BJ (cell line): Measurements from ENCODE around the gene PTPN5. TPM values are rescaled to one million over a fixed set of nuclear protein-coding genes. Genes with fewer than 3 reads are reported as not detected.

ENCODE experiments used
- CTCF ChIA-PET: fragments of 350-600 bp; formaldehyde crosslinking; extraction: SDS; loops from one replicate; lab custom pipeline; 2021; ENCODE audit warnings: antibody characterized with exemption, inconsistent platforms; lab: Yijun Ruan, JAX
- POLR2A ChIA-PET: fragments of 300-600 bp; sonication (Branson Sonifier 250); formaldehyde crosslinking; extraction: SDS; loops from one replicate; lab custom pipeline; 2021; ENCODE audit warnings: antibody characterized with exemption; lab: Charles Lee
- DNase-seq: peaks from one replicate; pipeline ENCODE4 v3.0.0-alpha.2; 2011; ENCODE audit warnings: low read depth
- H3K27me3 ChIP-seq: 2 replicates; pipeline ENCODE4 v1.6.0; 2011; ENCODE audit warnings: low read length; ENCODE audit not compliant: control insufficient read depth, insufficient read depth
- H3K36me3 ChIP-seq: 2 replicates; pipeline ENCODE4 v1.5.1; 2011; ENCODE audit warnings: low read length; ENCODE audit not compliant: control insufficient read depth, insufficient read depth
- H3K4me3 ChIP-seq: 2 replicates; pipeline ENCODE4 v1.5.1; 2011; ENCODE audit warnings: low read depth, mild to moderate bottlenecking, control low read depth, low read length
- polyA plus RNA-seq: library from polyadenylated mRNA; depleted of rRNA; stranded (reverse); fragments of >200 nt; gene quantifications from 2 replicates; pipeline ENCODE4 v1.2.3, GENCODE V29; 2011
- TF ChIP-seq, protein P1 (sequence below): IDR thresholded peaks from 2 replicates; pipeline ENCODE4 v1.5.1; 2011; ENCODE audit warnings: low read depth, mild to moderate bottlenecking, control low read depth, inconsistent platforms, low read length, moderate library complexity; ENCODE audit not compliant: insufficient read depth

PTPN5 gene
- polyA plus RNA-seq, 1 experiment: not detected

DNA sequence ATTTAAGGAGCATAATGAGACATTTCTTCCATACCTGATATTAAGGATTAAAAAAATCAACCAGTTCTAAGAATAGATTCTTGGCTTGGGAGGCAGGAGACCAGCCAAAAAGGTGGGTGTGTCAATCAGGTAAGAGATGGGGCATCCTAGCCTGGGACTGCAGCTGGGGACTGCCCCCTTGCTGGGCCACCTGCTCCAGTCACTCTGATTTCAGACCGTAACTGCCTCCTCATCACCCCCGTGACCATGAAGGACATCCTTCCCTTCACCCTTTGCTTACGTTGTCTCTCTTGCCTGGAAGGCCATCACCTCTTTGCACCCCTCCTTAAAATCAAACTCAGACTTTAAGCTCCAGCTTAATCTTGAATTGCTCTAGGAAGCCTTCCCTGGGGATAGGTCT, 17.9 kb downstream of the PTPN5 start:
- CTCF ChIA-PET: interaction anchor here (1.1 to 7.7 kb wide), 3 partner anchors 10 to 28 kb away, joined by 8 to 72 read pairs (median 8); no protein-coding TSS in a partner anchor
- no peaks in the 10 kb centered on the region for H3K36me3 ChIP-seq
- TF ChIP-seq, protein P1, sequence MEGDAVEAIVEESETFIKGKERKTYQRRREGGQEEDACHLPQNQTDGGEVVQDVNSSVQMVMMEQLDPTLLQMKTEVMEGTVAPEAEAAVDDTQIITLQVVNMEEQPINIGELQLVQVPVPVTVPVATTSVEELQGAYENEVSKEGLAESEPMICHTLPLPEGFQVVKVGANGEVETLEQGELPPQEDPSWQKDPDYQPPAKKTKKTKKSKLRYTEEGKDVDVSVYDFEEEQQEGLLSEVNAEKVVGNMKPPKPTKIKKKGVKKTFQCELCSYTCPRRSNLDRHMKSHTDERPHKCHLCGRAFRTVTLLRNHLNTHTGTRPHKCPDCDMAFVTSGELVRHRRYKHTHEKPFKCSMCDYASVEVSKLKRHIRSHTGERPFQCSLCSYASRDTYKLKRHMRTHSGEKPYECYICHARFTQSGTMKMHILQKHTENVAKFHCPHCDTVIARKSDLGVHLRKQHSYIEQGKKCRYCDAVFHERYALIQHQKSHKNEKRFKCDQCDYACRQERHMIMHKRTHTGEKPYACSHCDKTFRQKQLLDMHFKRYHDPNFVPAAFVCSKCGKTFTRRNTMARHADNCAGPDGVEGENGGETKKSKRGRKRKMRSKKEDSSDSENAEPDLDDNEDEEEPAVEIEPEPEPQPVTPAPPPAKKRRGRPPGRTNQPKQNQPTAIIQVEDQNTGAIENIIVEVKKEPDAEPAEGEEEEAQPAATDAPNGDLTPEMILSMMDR: no peak
- POLR2A ChIA-PET: no interaction called here
- DNase-seq: no peak
- H3K27me3 ChIP-seq: peaks cover 1% of the 10 kb centered on the region; the same call in 1 of the 2 replicates
- no peak overlapping the region for H3K4me3 ChIP-seq

DNA sequence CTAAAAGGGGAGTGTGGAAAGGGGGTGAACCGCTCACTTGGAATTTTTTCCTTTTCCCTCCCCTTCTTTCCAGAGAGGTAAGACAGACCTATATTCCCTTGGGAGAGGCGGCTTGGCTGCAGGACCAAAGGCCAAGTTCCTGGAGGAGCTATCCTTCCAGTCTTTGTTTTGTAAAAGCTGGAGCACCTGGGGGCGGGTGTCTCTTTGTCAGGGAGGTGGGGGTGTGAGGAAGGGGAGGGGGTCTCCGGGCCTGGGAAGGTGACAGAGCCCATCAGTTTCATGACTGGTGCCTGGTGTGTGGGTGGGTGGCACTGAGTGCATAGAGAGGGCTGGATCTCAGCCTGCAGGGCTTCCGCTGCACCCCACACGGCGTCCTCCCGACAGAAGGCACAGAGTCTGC, 18.5 kb downstream of the PTPN5 start:
- peaks cover 1% of the 10 kb centered on the region; the same call in 1 of the 2 replicates for H3K27me3 ChIP-seq
- H3K4me3 ChIP-seq: no peak overlapping the region
- no peaks in the 10 kb centered on the region for H3K36me3 ChIP-seq
- TF ChIP-seq, protein P1: no peak
- ChIA-PET POLR2A (no interaction called here), CTCF (interaction anchor here (0.7 to 7.7 kb wide), 4 partner anchors 9 to 354 kb away, joined by 3 to 72 read pairs (median 8); no protein-coding TSS in a partner anchor)
- no peak for DNase-seq

DNA sequence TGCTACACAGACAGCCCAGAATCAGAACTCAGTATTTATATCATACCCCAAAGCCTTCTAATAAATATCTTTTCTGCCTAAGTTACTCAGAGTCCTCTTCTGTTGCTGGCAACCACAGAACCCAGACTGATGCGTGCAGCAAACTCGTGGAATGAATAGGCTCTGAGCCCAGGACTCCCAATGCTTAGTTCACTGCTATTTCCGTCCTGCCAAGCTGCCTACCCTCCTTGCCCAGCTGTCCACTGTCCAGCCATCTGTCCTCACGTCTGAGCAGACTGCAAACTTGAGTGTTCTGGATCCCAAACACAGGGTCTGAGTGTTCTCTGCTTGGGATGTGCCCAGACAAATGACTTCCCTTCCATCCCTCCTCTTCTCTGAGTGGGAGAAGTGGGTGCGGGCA, 19.4 kb downstream of the PTPN5 start:
- no peak for DNase-seq
- CTCF ChIA-PET: no interaction called here
- H3K27me3 ChIP-seq: peaks cover 1% of the 10 kb centered on the region; the same call in 1 of the 2 replicates
- TF ChIP-seq, protein P1: no peak
- H3K4me3 ChIP-seq: no peak overlapping the region
- H3K36me3 ChIP-seq: no peaks in the 10 kb centered on the region
- POLR2A ChIA-PET: no interaction called here

DNA sequence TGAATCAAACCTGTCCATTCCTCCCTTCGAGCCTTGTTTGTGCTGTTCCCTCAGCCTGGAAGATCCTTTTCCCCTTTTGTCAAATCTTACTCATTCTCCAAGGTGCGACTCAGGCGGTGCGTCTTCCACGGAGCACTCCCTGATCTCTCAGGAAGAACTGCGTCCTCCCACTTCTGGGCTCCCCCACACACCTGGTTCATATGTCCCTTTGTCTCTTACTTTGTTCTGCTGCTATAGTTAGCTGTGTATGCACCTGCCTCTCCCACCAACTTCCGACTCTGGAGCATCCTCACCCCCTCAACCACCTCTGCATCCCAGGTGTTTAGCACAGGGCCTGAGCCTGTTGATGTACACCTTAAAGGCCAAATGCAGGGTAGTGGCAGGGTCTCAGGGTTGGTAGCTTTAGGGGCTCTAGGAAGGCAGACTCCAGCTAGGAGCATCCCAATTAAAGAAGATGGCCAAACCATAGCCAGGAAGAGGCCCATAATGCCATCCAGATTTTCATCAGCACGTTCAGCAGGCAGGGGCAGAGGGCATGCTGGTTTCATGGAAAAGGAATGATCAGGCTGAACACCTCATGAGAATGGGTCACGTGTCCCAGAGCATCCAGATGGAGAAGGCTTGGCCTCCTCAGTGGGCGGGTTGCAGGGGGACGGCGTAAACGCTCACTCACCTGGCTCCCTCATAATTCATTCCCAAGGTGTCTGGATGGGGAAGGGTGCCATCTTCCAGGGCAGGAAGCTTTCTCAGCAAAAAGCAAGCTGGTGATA, 20.1 kb downstream of the PTPN5 start:
- ChIA-PET CTCF (interaction anchor here (0.9 kb wide), 1 partner anchor 231 kb away, joined by 4 read pairs; no protein-coding TSS in a partner anchor), POLR2A (no interaction called here)
- Histone ChIP-seq H3K36me3 (no peaks in the 10 kb centered on the region), H3K27me3 (peaks cover 1% of the 10 kb centered on the region; the same call in 1 of the 2 replicates), H3K4me3 (no peak overlapping the region)
- TF ChIP-seq, protein P1: no peak
- DNase-seq: no peak

DNA sequence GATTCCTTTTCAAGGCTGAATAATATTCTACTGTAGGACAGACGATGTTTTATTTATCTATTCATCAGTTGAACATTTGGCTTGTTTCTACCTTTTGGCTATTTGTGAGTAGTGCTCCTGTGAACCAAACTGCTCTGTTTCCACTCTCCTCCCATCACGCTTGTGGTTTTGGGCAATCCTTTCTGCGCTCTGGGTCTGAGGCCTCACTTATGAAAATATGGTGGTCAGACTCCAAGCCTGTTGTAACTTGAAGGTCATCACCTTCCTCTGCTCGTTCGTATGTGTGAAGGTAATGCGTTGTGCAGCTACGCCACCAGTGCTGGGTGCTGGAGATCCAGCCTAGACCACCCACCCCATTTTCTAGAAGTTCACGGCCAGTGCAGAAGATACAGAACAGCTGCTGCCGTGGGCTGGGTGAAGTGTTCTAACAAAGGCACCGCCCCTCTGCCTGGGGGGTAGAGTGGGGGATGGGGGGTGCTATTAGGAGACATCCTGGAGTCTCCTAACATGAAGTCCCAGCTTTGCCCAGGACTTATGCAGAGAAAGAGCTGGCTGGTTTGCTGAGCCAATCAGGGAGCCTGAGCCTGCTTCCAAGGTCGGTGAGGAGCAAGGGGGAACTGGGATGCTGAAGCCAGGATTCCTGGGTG, 21.0 kb downstream of the PTPN5 start:
- TF ChIP-seq, protein P1: no peak
- Histone ChIP-seq H3K27me3 (peaks cover 1% of the 10 kb centered on the region; the same call in 1 of the 2 replicates), H3K4me3 (no peak overlapping the region), H3K36me3 (no peaks in the 10 kb centered on the region)
- DNase-seq: no peak
- ChIA-PET CTCF (no interaction called here), POLR2A (no interaction called here)
